MM.1S (cell line): ENCODE measurements around the gene TYSND1.

Experiments used
- EZH2 ChIP-seq: fragments of 300-600 bp; sonication (generic); optimal IDR thresholded peaks from 2 replicates; pipeline ENCODE3; 2017; ENCODE audit warnings: low read depth, mild to moderate bottlenecking, antibody characterized with exemption, low read length, mixed read lengths
- EZH2phosphoT487 ChIP-seq: fragments of 300-600 bp; sonication (generic); IDR thresholded peaks from 2 replicates; pipeline ENCODE4 v1.6.1; 2018; ENCODE audit warnings: antibody characterized with exemption, low read length
- TF ChIP-seq, protein P1 (sequence below): fragments of 300-600 bp; sonication (generic); IDR thresholded peaks from 2 replicates; pipeline ENCODE4 v1.5.1; 2016; ENCODE audit warnings: antibody characterized with exemption, low read length, mixed read lengths

DNA sequence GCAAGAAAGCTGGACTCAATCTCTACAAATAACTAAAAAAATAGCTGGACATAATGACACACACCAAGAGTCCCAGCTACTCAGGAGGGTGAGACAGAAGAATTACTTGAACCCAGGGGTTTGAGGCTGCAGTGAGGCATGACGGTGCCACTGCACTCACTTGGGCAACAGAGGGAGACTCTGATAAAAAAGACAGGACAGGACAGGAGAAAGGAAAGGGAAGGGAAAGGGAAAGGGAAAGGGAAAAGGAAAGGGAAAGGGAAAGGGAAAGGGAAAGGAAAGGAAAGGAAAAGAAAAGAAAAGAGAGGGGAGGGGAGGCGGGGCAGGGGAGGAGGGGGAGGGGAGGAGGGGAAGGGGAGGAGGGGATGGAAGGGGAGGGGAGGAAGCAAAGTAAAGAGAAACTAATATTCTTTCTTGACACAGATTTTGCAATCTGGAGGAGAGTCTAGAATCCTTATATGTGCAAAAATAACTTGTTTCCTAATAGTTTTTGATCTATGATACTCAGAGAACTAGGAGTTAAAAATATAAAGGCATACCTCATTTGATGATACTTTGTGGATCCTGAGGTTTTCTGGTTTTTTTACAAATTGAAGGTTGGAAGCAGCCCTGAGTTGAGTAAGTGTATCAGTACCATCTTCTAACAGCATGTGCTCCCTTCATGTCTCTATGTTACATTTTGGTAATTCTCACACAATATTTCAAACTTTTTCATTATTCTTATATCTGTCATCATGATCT lies 15.8 kb upstream of the TYSND1 start:
- TF ChIP-seq, protein P1, sequence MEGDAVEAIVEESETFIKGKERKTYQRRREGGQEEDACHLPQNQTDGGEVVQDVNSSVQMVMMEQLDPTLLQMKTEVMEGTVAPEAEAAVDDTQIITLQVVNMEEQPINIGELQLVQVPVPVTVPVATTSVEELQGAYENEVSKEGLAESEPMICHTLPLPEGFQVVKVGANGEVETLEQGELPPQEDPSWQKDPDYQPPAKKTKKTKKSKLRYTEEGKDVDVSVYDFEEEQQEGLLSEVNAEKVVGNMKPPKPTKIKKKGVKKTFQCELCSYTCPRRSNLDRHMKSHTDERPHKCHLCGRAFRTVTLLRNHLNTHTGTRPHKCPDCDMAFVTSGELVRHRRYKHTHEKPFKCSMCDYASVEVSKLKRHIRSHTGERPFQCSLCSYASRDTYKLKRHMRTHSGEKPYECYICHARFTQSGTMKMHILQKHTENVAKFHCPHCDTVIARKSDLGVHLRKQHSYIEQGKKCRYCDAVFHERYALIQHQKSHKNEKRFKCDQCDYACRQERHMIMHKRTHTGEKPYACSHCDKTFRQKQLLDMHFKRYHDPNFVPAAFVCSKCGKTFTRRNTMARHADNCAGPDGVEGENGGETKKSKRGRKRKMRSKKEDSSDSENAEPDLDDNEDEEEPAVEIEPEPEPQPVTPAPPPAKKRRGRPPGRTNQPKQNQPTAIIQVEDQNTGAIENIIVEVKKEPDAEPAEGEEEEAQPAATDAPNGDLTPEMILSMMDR, result no peak
- TF ChIP-seq EZH2 (no peak), EZH2phosphoT487 (no peak)
